Cardiac ventricle fibroblast (primary cell): ENCODE data around the gene MYH4. TPM values are rescaled to one million over a fixed set of nuclear protein-coding genes. Genes with fewer than 3 reads are reported as not detected.

Experiments used
- total RNA-seq: library from RNA; depleted of rRNA; stranded (reverse); fragments of >200 nt; gene quantifications from 2 replicates; pipeline ENCODE4 v1.2.3, GENCODE V29; 2015

Gene MYH4
- not detected in 2 replicates for total RNA-seq

DNA sequence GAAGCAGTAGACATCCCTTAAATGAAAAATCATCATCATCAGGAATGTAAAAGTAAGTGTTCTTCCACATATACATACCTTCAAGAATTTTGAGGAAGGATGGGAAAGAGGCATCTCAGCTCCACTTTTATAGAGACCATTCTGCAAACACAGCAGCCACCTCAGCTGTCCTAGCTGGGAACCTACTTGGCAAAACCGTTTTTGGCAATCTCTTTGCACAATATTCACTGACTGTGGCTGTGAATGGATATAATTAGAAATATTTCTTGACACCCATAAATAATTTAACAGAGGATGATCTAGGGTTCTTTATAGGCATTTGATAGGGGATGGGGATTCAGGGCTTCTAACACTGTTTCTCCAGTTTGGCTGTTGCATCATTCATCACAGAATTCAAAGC, at the start of gene MYH4:
Gene MYH4, minus strand, starts transcription at position 101 of the 400 bp plus-strand sequence. CDS start 2,814 bp downstream, outside the sequence.

DNA sequence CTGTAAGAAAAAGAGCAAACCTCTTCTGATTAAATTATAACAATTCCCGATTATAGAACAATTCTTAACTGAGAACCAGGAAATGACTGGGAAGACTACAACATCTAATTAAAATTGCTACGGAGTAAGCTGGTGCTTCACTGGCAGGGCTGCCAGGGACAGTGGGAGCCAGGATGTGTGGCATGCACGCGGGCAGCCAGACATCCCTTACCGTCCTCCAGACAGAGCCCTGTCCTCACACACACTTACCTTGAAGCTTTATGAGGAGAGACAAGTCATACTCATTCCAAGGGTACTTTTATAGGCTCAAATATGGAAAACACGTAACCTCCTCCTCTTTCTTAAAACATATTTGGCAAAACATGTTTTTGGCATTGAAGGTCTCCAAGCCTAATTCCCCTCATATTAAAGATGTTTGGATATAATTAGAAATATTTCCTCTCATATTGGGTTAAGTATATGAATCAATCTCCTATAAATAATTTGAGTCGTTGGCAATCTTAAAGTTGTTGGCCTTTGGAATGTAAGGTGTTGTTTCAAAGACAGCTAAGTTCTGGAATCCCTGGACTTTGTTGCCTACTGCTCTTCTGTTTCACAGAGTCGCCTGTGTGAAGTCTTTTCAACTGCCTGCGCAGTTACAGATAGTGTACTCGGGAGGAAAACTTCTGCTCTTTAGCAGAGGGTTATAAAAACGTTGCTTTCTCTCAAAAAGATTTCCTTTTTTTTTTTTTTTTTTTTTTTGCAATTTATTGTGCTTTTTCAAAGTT, 49.1 kb upstream of the MYH4 start, which contains the start of gene MYH1:
Gene MYH1, minus strand, starts transcription at position 272 of the 767 bp plus-strand sequence. CDS start 1,900 bp downstream, outside the sequence.

DNA sequence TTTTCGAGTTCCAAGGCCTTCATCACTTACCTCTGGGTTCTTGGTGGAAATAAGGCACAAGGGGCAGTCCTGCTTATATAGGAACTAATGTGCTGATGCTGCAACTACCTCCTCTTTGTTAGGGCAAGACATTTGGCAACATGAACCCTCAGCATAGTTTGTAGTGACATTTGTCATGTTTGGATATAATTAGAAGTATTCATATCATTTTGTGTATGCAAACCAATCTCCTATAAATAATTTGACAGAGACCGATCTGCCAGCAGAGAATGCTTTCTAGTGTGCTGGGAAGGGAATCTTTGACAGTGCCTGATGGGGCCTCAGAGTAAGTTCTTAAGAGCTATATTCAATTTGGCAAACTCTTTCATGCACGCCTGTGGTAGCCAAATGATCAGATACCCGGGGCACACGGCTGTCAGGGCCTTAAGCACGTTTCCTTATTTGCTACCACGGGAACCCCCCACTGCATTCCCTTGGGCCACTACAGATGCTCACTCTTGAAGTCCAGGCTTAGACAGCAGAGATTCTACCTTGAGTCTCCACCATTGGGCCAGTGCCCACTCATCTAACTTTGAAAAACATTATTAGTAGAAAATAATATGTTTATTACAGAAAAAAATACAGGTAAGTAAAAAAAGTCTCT, 47.3 kb downstream of the MYH4 start, which contains the start of gene MYH8:
Gene MYH8, minus strand, starts transcription at position 51 of the 643 bp plus-strand sequence. CDS start 1,723 bp downstream, outside the sequence.

Other genes with a start within 250 kb of the MYH4 start
- gene MYH13, start 96.6 kb downstream of the MYH4 start, total RNA-seq = not detected in 2 replicates
- gene MYH8, start 47.6 kb downstream of the MYH4 start, total RNA-seq = not detected in 2 replicates
- 0.05 TPM in 1 of 2 replicates, not detected in the other for gene MYH1, start 49.0 kb upstream of the MYH4 start, total RNA-seq
- gene MYH2, start 80.1 kb upstream of the MYH4 start, total RNA-seq = not detected in 2 replicates
- 0.24 and 4.0 TPM in 2 replicates for gene MYH3, start 187.8 kb upstream of the MYH4 start, total RNA-seq
- 18.9 and 25.4 TPM in 2 replicates for gene SCO1, start 228.0 kb upstream of the MYH4 start, total RNA-seq
- gene ADPRM, start 228.0 kb upstream of the MYH4 start, total RNA-seq = 6.3 and 11.3 TPM in 2 replicates